Left lung (tissue), 10 donors: ENCODE data around the gene SART1. TPM values are rescaled to one million over a fixed set of nuclear protein-coding genes. Genes with fewer than 3 reads are reported as not detected.

Source experiments
- ATAC-seq: fragments of 200-7000 bp; cut with Tn5 transposase; one replicate; pipeline ENCODE4 v1.9.1; 2020; ENCODE audit warnings: moderate library complexity
- DNase-seq, 4 donors: peaks; one replicate each; pipeline ENCODE4 v3.0.0-alpha.2; 2013 to 2020
- H3K27ac ChIP-seq, 2 donors: fragments of 200-600 bp; sonication (generic) in 1 of 2; one replicate each; pipeline versions ENCODE4 v1.5.0 to v1.8.0; 2020 to 2021
- H3K27me3 ChIP-seq, 2 donors: fragments of 200-600 bp; sonication (generic) in 1 of 2; one replicate each; pipeline versions ENCODE4 v1.5.0 to v1.8.0; 2020 to 2021
- H3K36me3 ChIP-seq, 2 donors: fragments of 200-600 bp; sonication (generic) in 1 of 2; one replicate each; pipeline versions ENCODE4 v1.5.0 to v1.8.0; 2020 to 2021
- H3K4me1 ChIP-seq, 2 donors: fragments of 200-600 bp; one replicate each; pipeline ENCODE4 v1.8.0; 2021
- H3K4me3 ChIP-seq, 2 donors: fragments of 200-600 bp; sonication (generic) in 1 of 2; one replicate each; pipeline versions ENCODE4 v1.5.0 to v1.8.0; 2020 to 2021; ENCODE audit warnings: mild to moderate bottlenecking in 1 of 2
- H3K9me3 ChIP-seq, 2 donors: fragments of 200-600 bp; sonication (generic) in 1 of 2; one replicate each; pipeline versions ENCODE4 v1.5.0 to v1.8.0; 2020 to 2021
- CTCF ChIP-seq, 2 donors: fragments of 200-600 bp; sonication (generic) in 1 of 2; IDR thresholded peaks; one replicate each; pipeline versions ENCODE4 v1.5.0 to v1.8.0; 2021; ENCODE audit warnings: antibody characterized with exemption in 2 of 2
- intact Hi-C, 2 donors: fragments of 100-400 bp; cut with DNase I; formaldehyde crosslinking; loops; one replicate each; pipeline versions ENCODE4 v1.11.2 to v1.14.2; 2022
- polyA plus RNA-seq, 6 donors: library from polyadenylated mRNA; unstranded; fragments of 120-200 nt; gene quantifications; one replicate each; pipeline ENCODE4 v1.2.1, GENCODE V29; 2013; ENCODE audit not compliant: insufficient read length in 6 of 6
- total RNA-seq, 2 donors: library from RNA; stranded (reverse); fragmentation: NEBNext Ultra II Directional; extraction: Animal tissue kit (Norgen Biotek cat#: 25700); gene quantifications; one replicate each; pipeline ENCODE4 v1.2.1, GENCODE V29; 2021
- donor health status: DM: no; HTN: yes; CAD: no.
- donor health status: DM: no; HTN: no; CAD: no.

SART1 gene
- total and polyA plus RNA-seq, 8 donors, result 34.1 to 55.4 (median 46.3) TPM

GRCh38 chr11:65952052-65952521 lies 9.4 kb upstream of the SART1 start:
- Histone ChIP-seq H3K4me1 (no peaks in the 10 kb centered on the region), H3K9me3 (no peaks in the 10 kb centered on the region), H3K27ac (no peak overlapping the region), H3K36me3 (no peaks in the 10 kb centered on the region), H3K4me3 (no peak overlapping the region), H3K27me3 (peaks cover 0 to 29% of the 10 kb centered on the region in 2 donors)
- intact Hi-C loops, result no loop called here
- TF ChIP-seq CTCF (IDR thresholded peaks at IDR 0.05), result no peak
- DNase-seq (no peak), ATAC-seq (no peak)

- ATAC-seq (no peak), DNase-seq (peak in 1 of 4 donors; percentile 72)
- no peak overlapping the region for H3K4me3 ChIP-seq
- H3K27ac ChIP-seq, result no peak overlapping the region
- no peaks in the 10 kb centered on the region for H3K36me3 ChIP-seq
- H3K4me1 ChIP-seq, result no peaks in the 10 kb centered on the region
- peaks cover 0 to 20% of the 10 kb centered on the region in 2 donors for H3K27me3 ChIP-seq
- intact Hi-C loops, result no loop called here
- no peak for TF ChIP-seq CTCF (IDR thresholded peaks at IDR 0.05)
- H3K9me3 ChIP-seq, result no peaks in the 10 kb centered on the region
These were observed 8.1 kb upstream of the SART1 start for GRCh38 chr11:65953471-65953870.

- no peak overlapping the region for H3K27ac ChIP-seq
- DNase-seq (no peak), ATAC-seq (no peak)
- no peaks in the 10 kb centered on the region for H3K4me1 ChIP-seq
- no peaks in the 10 kb centered on the region for H3K9me3 ChIP-seq
- no peak for TF ChIP-seq CTCF (IDR thresholded peaks at IDR 0.05)
- H3K36me3 ChIP-seq, result no peaks in the 10 kb centered on the region
- no peak overlapping the region for H3K4me3 ChIP-seq
- intact Hi-C loops, result no loop called here
- H3K27me3 ChIP-seq, result peaks cover 0 to 20% of the 10 kb centered on the region in 2 donors
These were observed 6.8 kb upstream of the SART1 start for GRCh38 chr11:65954771-65955170.

- Histone ChIP-seq H3K4me1 (peaks cover 10 to 17% of the 10 kb centered on the region in 2 donors), H3K36me3 (no peaks in the 10 kb centered on the region), H3K4me3 (no peak overlapping the region), H3K9me3 (no peaks in the 10 kb centered on the region), H3K27me3 (peaks cover 0 to 19% of the 10 kb centered on the region in 2 donors), H3K27ac (no peak overlapping the region)
- ATAC-seq (no peak), DNase-seq (no peak)
- TF ChIP-seq CTCF (IDR thresholded peaks at IDR 0.05), result no peak
- intact Hi-C loops, result no loop called here
These were observed 3.2 kb upstream of the SART1 start for GRCh38 chr11:65958291-65958690.

GRCh38 chr11:65958774-65959420 lies 2.6 kb upstream of the SART1 start:
- no peak for TF ChIP-seq CTCF (IDR thresholded peaks at IDR 0.05)
- no peak overlapping the region for H3K27ac ChIP-seq
- H3K9me3 ChIP-seq, result no peaks in the 10 kb centered on the region
- DNase-seq (peak in 1 of 4 donors; percentile 61), ATAC-seq (no peak)
- no peak overlapping the region for H3K4me3 ChIP-seq
- peaks cover 0 to 16% of the 10 kb centered on the region in 2 donors for H3K27me3 ChIP-seq
- H3K36me3 ChIP-seq, result peaks cover 0 to 6% of the 10 kb centered on the region in 2 donors
- intact Hi-C loops, result no loop called here
- peaks cover 15 to 23% of the 10 kb centered on the region in 2 donors for H3K4me1 ChIP-seq
